H9 (cell line): ENCODE data around the gene CBFA2T2. TPM values are rescaled to one million over a fixed set of nuclear protein-coding genes. Genes with fewer than 3 reads are reported as not detected.

Experiments used
- DNase-seq: peaks from one replicate; pipeline ENCODE4 v3.0.0-alpha.2; 2017
- H2AFZ ChIP-seq: one replicate; pipeline ENCODE4 v1.6.1; 2013; ENCODE audit warnings: mild to moderate bottlenecking, low read length, control low read depth, moderate library complexity
- H2AK5ac ChIP-seq: 2 replicates; pipeline ENCODE4 v1.6.1; 2013; ENCODE audit warnings: low read length, control low read depth, mixed read lengths; ENCODE audit not compliant: insufficient read length
- H2BK120ac ChIP-seq: one replicate; pipeline ENCODE4 v1.6.1; 2013; ENCODE audit warnings: low read depth, mild to moderate bottlenecking, low read length, control low read depth, inconsistent platforms; ENCODE audit not compliant: poor library complexity, severe bottlenecking
- H2BK12ac ChIP-seq: 2 replicates; pipeline ENCODE4 v1.6.1; 2013; ENCODE audit warnings: low read length, control low read depth, mixed read lengths, low read depth; ENCODE audit not compliant: insufficient read length
- H2BK15ac ChIP-seq: 2 replicates; pipeline ENCODE4 v1.6.1; 2013; ENCODE audit warnings: low read depth, low read length, control low read depth
- H2BK20ac ChIP-seq: one replicate; pipeline ENCODE4 v1.6.1; 2013; ENCODE audit warnings: low read depth, mild to moderate bottlenecking, low read length, control low read depth, inconsistent platforms; ENCODE audit not compliant: poor library complexity, severe bottlenecking
- H2BK5ac ChIP-seq: 2 replicates; pipeline ENCODE4 v1.6.1; 2013; ENCODE audit warnings: low read length, control low read depth, mixed read lengths; ENCODE audit not compliant: insufficient read length
- H3K14ac ChIP-seq: 2 replicates; pipeline ENCODE4 v1.6.1; 2013; ENCODE audit warnings: low read length, control low read depth; ENCODE audit not compliant: insufficient read depth
- H3K18ac ChIP-seq: 2 replicates; pipeline ENCODE4 v1.6.1; 2013; ENCODE audit warnings: low read depth, mild to moderate bottlenecking, mixed read lengths, low read length, control low read depth; ENCODE audit not compliant: insufficient read length
- H3K23ac ChIP-seq: 2 replicates; pipeline ENCODE4 v1.6.1; 2013; ENCODE audit warnings: low read length, control low read depth, mixed read lengths, low read depth; ENCODE audit not compliant: insufficient read length
- H3K23me2 ChIP-seq: 2 replicates; pipeline ENCODE4 v1.6.1; 2013; ENCODE audit warnings: low read depth, mild to moderate bottlenecking, mixed read lengths, low read length, control low read depth; ENCODE audit not compliant: insufficient read length, poor library complexity, severe bottlenecking
- H3K27ac ChIP-seq: 2 replicates; pipeline ENCODE4 v1.5.1; 2013; ENCODE audit warnings: low read length, control low read depth, mixed read lengths, low read depth; ENCODE audit not compliant: insufficient read length
- H3K27me3 ChIP-seq: 2 replicates; pipeline ENCODE4 v1.6.1; 2013; ENCODE audit warnings: low read length, control low read depth, inconsistent platforms; ENCODE audit not compliant: insufficient read depth
- H3K4ac ChIP-seq: 2 replicates; pipeline ENCODE4 v1.6.1; 2013; ENCODE audit warnings: low read depth, mild to moderate bottlenecking, control low read depth, inconsistent platforms, low read length, moderate library complexity
- H3K4me1 ChIP-seq: 2 replicates; pipeline ENCODE4 v1.6.1; 2013; ENCODE audit warnings: low read length, control low read depth, inconsistent platforms; ENCODE audit not compliant: insufficient read depth
- H3K4me2 ChIP-seq: 2 replicates; pipeline ENCODE4 v1.6.1; 2013; ENCODE audit warnings: low read length, control low read depth, mixed read lengths; ENCODE audit not compliant: insufficient read length, insufficient read depth
- H3K56ac ChIP-seq: 2 replicates; pipeline ENCODE4 v1.6.1; 2013; ENCODE audit warnings: low read depth, mild to moderate bottlenecking, mixed read lengths, low read length, control low read depth; ENCODE audit not compliant: insufficient read length
- H3K79me1 ChIP-seq: 2 replicates; pipeline ENCODE4 v1.6.1; 2013; ENCODE audit warnings: low read depth, mild to moderate bottlenecking, moderate library complexity, low read length, control low read depth, inconsistent platforms; ENCODE audit not compliant: insufficient read depth, poor library complexity, severe bottlenecking
- H3K79me2 ChIP-seq: 2 replicates; pipeline ENCODE4 v1.6.1; 2013; ENCODE audit warnings: low read length, control low read depth, inconsistent platforms; ENCODE audit not compliant: insufficient read depth
- H3K9ac ChIP-seq: 2 replicates; pipeline ENCODE4 v1.6.1; 2013; ENCODE audit warnings: low read length, control low read depth, mixed read lengths; ENCODE audit not compliant: insufficient read length; ENCODE audit errors: extremely low read depth
- H3K9me3 ChIP-seq: one replicate; pipeline ENCODE4 v1.6.1; 2013; ENCODE audit warnings: low read depth, low read length, inconsistent platforms; ENCODE audit not compliant: control insufficient read depth
- H3T11ph ChIP-seq: one replicate; pipeline ENCODE4 v1.6.1; 2013; ENCODE audit warnings: mild to moderate bottlenecking, low read length, control low read depth, inconsistent platforms
- H4K20me1 ChIP-seq: one replicate; pipeline ENCODE4 v1.6.1; 2013; ENCODE audit not compliant: control insufficient read depth, insufficient read length, insufficient read depth
- H4K5ac ChIP-seq: 2 replicates; pipeline ENCODE4 v1.6.1; 2013; ENCODE audit warnings: low read depth, mild to moderate bottlenecking, mixed read lengths, low read length, control low read depth; ENCODE audit not compliant: insufficient read length
- H4K8ac ChIP-seq: replicated peaks from 2 replicates; pipeline ENCODE4 v1.6.1; 2013; ENCODE audit warnings: low read length, control low read depth, mixed read lengths, low read depth; ENCODE audit not compliant: insufficient read length
- H4K91ac ChIP-seq: 2 replicates; pipeline ENCODE4 v1.6.1; 2013; ENCODE audit warnings: low read depth, mild to moderate bottlenecking, moderate library complexity, mixed read lengths, low read length, control low read depth; ENCODE audit not compliant: insufficient read length
- H3K27ac Mint-ChIP-seq, 3 experiments: 2 replicates in 2 of 3; 3 replicates in 1 of 3; pipeline ENCODE4 v1.8.0; 2020 to 2021; ENCODE audit warnings: mixed read lengths in 3 of 3, mild to moderate bottlenecking in 1 of 3, moderate library complexity in 1 of 3
- H3K27me3 Mint-ChIP-seq: 2 replicates; pipeline ENCODE4 v1.8.0; 2021; ENCODE audit warnings: low read depth, mild to moderate bottlenecking, moderate library complexity, mixed read lengths
- H3K36me3 Mint-ChIP-seq, 3 experiments: 2 replicates in 2 of 3; 3 replicates in 1 of 3; pipeline ENCODE4 v1.8.0; 2020 to 2021; ENCODE audit warnings: low read depth in 3 of 3, mixed read lengths in 3 of 3; ENCODE audit not compliant: insufficient read depth in 1 of 3
- H3K4me1 Mint-ChIP-seq, 2 experiments: 2 replicates each; pipeline ENCODE4 v1.8.0; 2020; ENCODE audit warnings: mixed read lengths in 2 of 2
- H3K4me3 Mint-ChIP-seq, 2 experiments: 2 replicates in 1 of 2; 3 replicates in 1 of 2; pipeline ENCODE4 v1.8.0; 2020 to 2021; ENCODE audit warnings: mild to moderate bottlenecking in 2 of 2, mixed read lengths in 2 of 2, moderate library complexity in 1 of 2
- H3K9me3 Mint-ChIP-seq, 2 experiments: 2 replicates in 1 of 2; 3 replicates in 1 of 2; pipeline ENCODE4 v1.8.0; 2020; ENCODE audit warnings: mild to moderate bottlenecking in 2 of 2, mixed read lengths in 2 of 2, moderate library complexity in 1 of 2
- CTCF ChIP-seq: fragments of 200-600 bp; sonication (generic); conservative IDR thresholded peaks from 3 replicates; pipeline ENCODE4 v1.8.0; 2021; ENCODE audit warnings: antibody characterized with exemption, mild to moderate bottlenecking
- WGBS: extraction: QIAGEN DNeasy Blood & Tissue Kit; methylation state at CpG from one replicate; pipeline ENCODE4 v1.1.7; 2013; ENCODE audit warnings: missing lambda C conversion rate, low lambda C conversion rate, mixed read lengths; ENCODE audit not compliant: insufficient read length; ENCODE audit errors: extremely low coverage; 5-methylcytosine and 5-hydroxymethylcytosine counted together
- total RNA-seq: library from RNA; stranded (reverse); gene quantifications from 2 replicates; pipeline ENCODE4 v1.2.1, GENCODE V29; 2021

Gene CBFA2T2
- total RNA-seq, 1 experiment from 2014 or later = 11.2 TPM

DNA sequence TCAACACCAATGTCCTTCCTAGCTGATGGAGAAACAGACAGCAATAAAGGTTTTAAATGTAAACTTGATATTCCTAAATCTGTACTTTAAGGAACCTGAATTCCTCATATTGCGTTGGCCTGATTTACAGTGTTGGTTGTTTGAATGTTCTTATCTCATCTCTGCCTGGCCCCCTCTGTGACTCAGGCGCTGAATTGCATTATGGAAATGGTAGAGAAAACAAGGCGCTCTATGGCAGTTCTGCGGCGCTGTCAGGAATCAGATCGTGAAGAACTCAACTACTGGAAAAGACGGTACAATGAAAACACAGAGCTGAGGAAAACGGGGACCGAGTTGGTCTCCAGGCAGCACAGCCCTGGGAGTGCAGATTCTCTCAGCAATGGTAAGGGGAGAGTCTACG, 139.6 kb downstream of the CBFA2T2 start:
- Histone ChIP-seq H3K27ac (no peak overlapping the region), H2AFZ (no peak overlapping the region), H3K18ac (no peak overlapping the region), H3K56ac (no peak overlapping the region), H4K91ac (no peak overlapping the region), H3K4ac (no peak overlapping the region), H3K79me1 (no peaks in the 10 kb centered on the region), H3K9me3 (no peaks in the 10 kb centered on the region), H3K27me3 (no peaks in the 10 kb centered on the region), H3K23me2 (no peaks in the 10 kb centered on the region), H2BK20ac (no peak overlapping the region), H3K4me1 (no peaks in the 10 kb centered on the region), H4K5ac (no peak overlapping the region), H4K20me1 (no peaks in the 10 kb centered on the region), H2BK120ac (no peak overlapping the region), H2BK5ac (no peak overlapping the region), H2AK5ac (no peak overlapping the region), H2BK12ac (no peak overlapping the region), H3T11ph (no peak overlapping the region), H3K4me2 (no peak overlapping the region), H4K8ac (no peak overlapping the region), H3K9ac (no peak overlapping the region), H3K14ac (no peak overlapping the region), H3K79me2 (no peaks in the 10 kb centered on the region), H3K23ac (no peak overlapping the region), H2BK15ac (no peak overlapping the region)
- Mint-ChIP-seq H3K27me3 (no peaks in the 10 kb centered on the region), H3K27ac (no peak overlapping the region), H3K4me3 (no peak overlapping the region), H3K4me1 (no peaks in the 10 kb centered on the region), H3K36me3 (peaks cover 16 to 73% (median 43%) of the 10 kb centered on the region in 3 experiments; a peak in 6 of 7 replicates), H3K9me3 (no peaks in the 10 kb centered on the region)
- TF ChIP-seq CTCF = no peak
- DNase-seq = no peak
- no CpG with 5 or more reads among the region's 10 CpGs for WGBS
